HG03460 (cell line): ENCODE results near the gene MSI1.

Experiments
- ATAC-seq: cut with Tn5 transposase; IDR thresholded peaks from one replicate; pipeline ENCODE4 v1.9.1; 2021; ENCODE audit not compliant: unreplicated experiment

Gene MSI1

DNA sequence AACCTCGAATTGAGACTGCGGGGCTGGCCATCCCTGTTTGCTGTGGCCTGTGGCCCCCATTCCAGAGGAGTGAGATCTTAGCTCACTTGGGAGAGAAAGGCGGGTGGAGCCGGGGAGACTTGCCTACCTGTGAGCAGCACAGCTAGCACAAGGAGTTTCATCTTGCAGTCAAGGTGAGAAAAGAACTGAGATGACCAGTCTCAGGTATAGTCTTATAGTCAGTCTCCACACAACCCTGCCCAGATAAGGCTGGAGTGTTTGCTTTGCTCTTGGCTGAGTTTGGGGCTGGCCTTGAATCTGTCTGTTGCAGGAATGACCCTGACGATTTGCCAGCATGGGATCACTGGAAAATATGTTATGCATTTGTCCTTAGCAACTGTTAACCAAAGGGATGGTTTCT, 41.4 kb downstream of the MSI1 start, which contains the start of gene PLA2G1B:
Gene PLA2G1B, minus strand, starts transcription at position 187 of the 400 bp plus-strand sequence. Its CDS starts 26 bp downstream, at position 161.
- ATAC-seq = no peak

DNA sequence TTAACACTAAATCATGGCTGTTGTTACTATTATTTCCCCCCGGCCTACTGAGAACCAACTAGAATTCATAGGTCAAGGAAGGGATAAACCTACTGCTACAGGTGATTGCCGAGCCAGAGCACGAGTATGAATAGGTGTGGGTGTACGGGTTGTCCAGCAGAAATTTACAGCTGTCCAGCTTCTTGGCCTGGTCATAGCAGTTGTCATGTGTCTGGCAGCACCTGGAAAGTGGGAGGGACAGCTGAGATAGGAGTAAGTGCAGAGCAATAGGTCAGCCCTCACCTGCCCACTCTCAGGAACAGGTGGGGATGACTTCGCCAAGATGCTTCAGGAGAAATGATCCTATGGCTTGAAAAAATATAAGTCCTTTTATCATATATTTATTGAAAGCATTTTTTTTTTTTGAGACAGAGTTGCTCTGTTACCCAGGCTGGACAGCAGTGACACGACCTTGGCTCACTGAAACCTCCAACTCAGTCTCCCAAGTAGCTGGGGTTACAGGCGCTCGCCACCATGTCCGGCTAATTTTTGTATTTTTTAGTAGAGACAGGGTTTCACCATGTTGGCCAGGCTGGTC, 44.0 kb downstream of the MSI1 start:
- ATAC-seq = no peak

DNA sequence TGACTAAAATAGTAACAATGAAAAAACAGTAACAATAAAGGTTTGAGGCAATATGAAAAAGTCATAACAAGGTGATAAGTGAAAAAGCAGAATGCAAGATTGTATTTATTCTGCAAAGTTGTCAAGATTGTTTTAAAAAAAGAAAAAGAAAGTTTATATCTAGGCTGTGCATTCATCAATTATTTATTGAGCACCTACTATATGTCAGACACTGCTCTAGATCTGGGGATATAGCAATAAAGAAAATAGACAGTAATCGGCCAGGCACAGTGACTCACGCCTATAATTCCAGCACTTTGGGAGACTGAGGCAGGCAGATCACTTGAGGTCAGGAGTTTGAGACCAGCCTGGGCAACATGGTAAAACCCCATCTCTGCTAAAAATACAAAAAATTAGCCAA, 45.2 kb downstream of the MSI1 start:
- no peak for ATAC-seq

DNA sequence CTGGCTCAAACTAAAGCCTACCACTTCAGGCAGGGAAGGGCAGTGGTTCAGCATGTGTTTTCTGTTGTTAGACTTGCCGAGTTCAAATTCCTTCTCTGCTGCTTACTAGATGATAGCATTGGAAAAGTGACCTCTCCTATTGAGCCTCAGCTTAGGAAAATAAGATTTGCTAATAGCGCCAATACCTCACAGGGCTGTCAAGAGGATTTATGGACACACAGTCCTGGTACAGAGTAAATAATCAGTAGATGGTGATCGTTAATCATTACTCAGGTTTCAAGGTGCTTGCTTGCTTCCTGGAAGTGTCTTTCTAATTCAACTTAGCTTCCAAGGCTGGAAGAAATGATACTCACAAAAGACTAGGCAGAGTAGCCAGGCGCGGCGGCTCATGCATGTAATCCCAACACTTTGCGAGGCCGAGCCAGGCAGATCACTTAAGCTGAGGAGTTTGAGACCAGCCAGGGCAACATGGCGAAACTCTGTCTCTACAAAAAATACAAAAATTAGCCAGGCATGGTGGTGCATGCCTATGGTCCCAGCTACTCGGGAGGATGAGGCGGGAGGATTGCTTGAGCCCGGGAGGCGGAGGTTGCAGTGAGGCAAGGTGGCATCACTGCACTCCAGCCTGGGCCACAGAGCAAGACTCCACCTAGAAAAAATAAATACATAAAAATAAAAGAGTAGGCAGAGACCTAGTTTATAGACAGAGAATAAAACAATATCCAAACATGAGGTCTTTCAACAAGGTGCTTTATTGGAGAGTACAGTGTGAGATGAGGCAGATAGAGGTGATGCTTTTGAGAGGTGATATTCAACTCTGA, 47.4 kb downstream of the MSI1 start:
- no peak for ATAC-seq

DNA sequence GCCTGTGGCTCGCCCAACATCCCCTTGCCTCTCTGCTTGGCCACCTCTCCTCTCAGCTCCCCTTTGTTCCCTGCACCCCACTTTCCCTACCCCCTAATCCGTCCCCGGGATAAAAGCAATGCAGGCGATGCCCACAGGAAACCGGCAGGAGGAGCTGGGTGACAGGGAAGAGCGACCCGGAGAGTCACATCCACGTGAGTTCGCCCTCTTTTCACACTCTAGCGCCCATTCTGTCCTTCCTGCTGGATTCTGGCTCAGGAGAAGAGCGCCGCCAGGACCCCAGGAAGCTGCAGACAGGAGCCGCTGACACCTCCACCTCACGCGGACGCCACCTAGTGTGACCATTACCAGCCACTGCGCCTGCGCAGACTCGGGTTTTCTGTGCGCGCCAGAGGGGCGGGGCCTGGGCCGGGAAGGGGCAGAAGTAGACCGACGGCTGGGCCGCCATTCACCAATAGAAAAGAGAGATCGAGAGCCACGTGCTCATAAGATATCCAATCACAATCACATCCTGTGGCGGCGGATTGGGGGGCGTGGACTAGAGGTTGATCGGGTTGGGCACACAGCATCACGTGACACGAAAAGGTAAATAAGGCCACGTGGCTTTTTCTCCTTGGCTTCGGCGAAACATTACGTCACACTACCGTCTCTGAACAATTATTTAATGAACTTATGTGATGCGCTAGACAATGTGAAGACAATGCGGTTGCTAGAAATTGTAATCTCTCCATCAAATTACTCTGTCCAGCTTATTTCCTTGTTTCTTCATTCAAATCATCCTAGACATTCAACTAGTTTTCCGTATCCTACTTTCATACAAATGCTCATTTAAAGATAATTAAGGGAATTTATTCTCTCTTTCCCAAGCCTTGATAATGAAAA, 51.5 kb downstream of the MSI1 start:
- peak; percentile 99 for ATAC-seq

DNA sequence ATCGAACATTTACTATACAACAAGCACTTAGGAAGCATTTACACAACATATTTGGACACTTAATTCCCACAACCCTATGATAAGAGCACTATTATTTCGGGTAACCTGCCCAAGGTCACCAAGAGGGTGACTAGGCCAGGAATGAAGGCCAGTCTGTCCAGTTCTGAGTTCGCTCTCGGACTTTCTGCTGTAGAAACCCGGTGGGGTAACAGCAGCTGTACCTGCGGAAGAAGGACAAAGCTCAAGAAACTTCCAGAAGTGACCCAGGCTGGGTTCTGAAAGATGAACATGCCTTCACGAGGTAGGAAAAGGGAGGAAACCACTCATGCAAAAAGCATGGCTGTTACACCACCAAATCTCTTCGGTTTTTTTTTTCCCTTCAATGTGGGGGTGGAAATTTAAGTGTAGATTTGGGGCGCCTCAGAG, 52.2 kb downstream of the MSI1 start:
- ATAC-seq = no peak

DNA sequence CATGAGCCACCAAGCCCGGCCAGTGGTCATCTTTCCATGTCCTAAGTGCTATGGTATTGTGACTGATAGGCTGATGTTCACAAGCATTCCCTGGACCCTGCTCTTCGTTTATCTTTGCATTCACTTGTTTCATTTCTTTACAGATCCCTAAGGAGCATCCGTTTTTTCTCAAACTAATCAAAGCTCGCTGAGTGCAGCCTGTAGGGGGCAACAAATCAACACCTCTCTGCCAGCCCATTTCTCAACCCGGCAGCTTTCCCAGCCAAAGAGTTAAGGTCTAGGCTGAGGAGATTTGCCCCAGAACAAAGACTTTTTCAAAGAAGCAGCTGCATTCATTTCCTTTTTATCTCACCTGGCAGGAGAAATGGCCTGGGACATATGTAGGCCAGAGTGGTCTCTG, 54.7 kb downstream of the MSI1 start:
- ATAC-seq = no peak

DNA sequence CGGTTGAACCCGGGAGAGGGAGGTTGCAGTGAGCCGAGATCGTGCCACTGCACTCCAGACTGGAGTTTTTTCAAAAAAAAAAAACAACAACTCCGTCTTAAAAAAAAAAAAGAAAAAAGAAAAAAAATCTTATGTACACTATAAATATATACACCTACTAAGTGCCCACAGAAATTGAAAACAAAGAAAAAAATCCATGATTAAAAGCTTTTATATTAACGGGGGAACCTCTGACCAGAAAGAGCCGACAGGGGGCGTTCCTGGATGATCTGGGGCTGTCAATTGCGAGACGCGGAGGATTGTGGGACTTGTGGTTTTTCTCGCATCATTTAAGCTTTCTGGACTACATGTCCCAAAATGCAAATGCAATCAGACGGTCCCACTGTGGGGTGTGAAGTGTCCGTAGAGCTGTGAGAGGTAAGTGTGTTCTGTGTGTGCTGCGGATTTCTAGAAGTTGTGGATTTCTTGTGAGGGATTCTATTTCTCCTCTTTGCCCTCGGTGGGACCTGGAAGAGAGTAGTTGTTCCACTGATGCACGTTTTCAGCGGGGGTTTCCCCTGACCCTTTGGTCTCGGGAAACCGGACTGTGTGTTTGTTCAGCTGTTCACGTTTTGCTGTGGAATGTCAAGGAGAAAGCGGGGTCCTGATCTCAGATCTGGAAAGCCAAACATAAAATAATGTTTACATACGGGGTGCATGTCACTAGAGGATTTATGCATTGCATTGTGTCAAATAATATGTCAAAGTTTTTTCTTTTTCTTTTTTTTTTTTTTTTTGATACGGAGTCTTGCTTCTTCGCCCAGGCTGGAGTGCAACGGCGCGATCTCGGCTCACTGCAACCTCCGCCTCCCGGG, 66.8 kb downstream of the MSI1 start, which contains the start of gene SIRT4:
Gene SIRT4, plus strand, starts transcription at position 360 of the 854 bp plus-strand sequence. CDS start 1,241 bp downstream, outside the sequence.
- ATAC-seq = peak; percentile 95

DNA sequence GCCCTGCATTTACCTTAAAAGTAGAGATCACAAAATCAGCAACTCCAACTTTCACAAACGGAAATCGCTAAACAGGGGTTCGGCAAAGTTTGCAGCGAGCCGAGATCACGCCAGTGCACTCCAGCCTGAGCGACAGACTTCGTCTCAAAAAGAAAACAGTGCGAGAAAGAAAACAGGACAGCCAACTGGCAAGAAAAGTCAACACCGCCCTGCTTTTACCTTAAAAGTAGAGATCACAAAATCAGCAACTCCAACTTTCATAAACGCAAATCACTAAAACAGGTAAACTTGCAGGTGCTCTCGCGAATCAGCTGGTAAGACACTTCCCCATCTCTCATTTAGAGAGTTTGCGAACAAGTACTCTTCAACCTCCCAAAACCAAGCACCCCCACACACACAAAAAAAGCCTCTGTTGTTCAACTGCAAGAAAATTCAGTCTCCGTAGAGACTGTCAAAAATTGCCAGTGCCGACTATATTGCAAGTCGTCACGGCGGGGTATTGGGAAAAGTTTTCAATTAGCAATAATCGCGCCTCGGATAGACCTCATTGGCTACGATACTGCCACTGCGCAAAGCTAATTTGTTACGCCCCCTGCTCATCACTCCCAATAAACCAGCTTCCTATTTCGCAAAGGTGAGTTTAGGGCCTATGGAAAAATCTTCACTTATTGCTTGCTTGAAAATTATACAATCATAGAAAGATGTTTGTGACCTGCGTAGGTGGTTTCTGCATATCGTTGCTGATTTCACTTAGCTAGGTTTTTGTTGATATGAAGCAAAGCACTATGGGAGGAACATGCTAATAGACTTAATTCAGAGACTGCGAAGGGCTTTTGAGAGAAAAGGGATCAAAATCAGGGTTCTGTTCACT, 76.1 kb downstream of the MSI1 start, which contains the start of gene RNU4-1:
Gene RNU4-1, minus strand, starts transcription at position 577 of the 871 bp plus-strand sequence.
- peak; percentile 41 for ATAC-seq

DNA sequence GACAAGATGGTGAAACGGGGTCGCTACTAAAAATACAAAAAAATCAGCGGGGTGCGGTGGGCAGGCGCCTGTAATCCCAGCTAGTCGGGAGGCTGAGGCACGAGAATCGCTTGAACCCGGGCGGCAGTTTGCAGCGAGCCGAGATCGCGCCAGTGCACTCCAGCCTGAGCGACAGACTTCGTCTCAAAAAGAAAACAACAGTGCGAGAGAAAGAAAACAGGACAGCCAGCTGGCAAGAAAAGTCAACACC, 76.6 kb downstream of the MSI1 start:
- ATAC-seq = no peak
